HG03457 (cell line): Measurements from ENCODE around the gene PLCB1.

ENCODE experiments used
- ATAC-seq: cut with Tn5 transposase; IDR thresholded peaks from one replicate; pipeline ENCODE4 v1.9.1; 2021; ENCODE audit warnings: moderate number of reproducible peaks; ENCODE audit not compliant: unreplicated experiment

Gene PLCB1

GRCh38 chr20:8744228-8744844 lies 612.3 kb downstream of the PLCB1 start:
- no peak for ATAC-seq

GRCh38 chr20:8749101-8749500 lies 617.0 kb downstream of the PLCB1 start:
- no peak for ATAC-seq

- ATAC-seq, result no peak
Measured at GRCh38 chr20:8749986-8750385, 617.9 kb downstream of the PLCB1 start.

- no peak for ATAC-seq
Measured at GRCh38 chr20:8755340-8756118, 623.5 kb downstream of the PLCB1 start.

- ATAC-seq, result no peak
Measured at GRCh38 chr20:8756410-8756809, 624.3 kb downstream of the PLCB1 start.

GRCh38 chr20:8757146-8757545 lies 625.1 kb downstream of the PLCB1 start:
- no peak for ATAC-seq

- ATAC-seq, result no peak
Measured at GRCh38 chr20:8764344-8764962, 632.4 kb downstream of the PLCB1 start.

GRCh38 chr20:8766868-8767390 lies 634.9 kb downstream of the PLCB1 start:
- no peak for ATAC-seq

GRCh38 chr20:8774412-8774811 lies 642.3 kb downstream of the PLCB1 start:
- ATAC-seq, result no peak

GRCh38 chr20:8777911-8778310 lies 645.8 kb downstream of the PLCB1 start:
- no peak for ATAC-seq

GRCh38 chr20:8778387-8778786 lies 646.3 kb downstream of the PLCB1 start:
- no peak for ATAC-seq

GRCh38 chr20:8780915-8781314 lies 648.8 kb downstream of the PLCB1 start:
- no peak for ATAC-seq

- no peak for ATAC-seq
Measured at GRCh38 chr20:8782804-8783203, 650.7 kb downstream of the PLCB1 start.

- no peak for ATAC-seq
Measured at GRCh38 chr20:8783734-8784133, 651.7 kb downstream of the PLCB1 start.

GRCh38 chr20:8786383-8786782 lies 654.3 kb downstream of the PLCB1 start:
- no peak for ATAC-seq

- ATAC-seq, result no peak
Measured at GRCh38 chr20:8787090-8787489, 655.0 kb downstream of the PLCB1 start.

- ATAC-seq, result no peak
Measured at GRCh38 chr20:8788275-8788674, 656.2 kb downstream of the PLCB1 start.

GRCh38 chr20:8788831-8789230 lies 656.8 kb downstream of the PLCB1 start:
- no peak for ATAC-seq

- peak; percentile 85 for ATAC-seq
Measured at GRCh38 chr20:8790442-8791074, 658.5 kb downstream of the PLCB1 start.

GRCh38 chr20:8795404-8795803 lies 663.3 kb downstream of the PLCB1 start:
- ATAC-seq, result no peak

- ATAC-seq, result no peak
Measured at GRCh38 chr20:8796088-8796660, 664.1 kb downstream of the PLCB1 start.
